Osteocyte (in vitro differentiated cells): Measurements from ENCODE around the gene FRYL. TPM values are rescaled to one million over a fixed set of nuclear protein-coding genes. Genes with fewer than 3 reads are reported as not detected.

Experiments used
- DNase-seq: peaks from one replicate; pipeline ENCODE4 v3.0.0; 2021; ENCODE audit warnings: mixed read lengths; ENCODE audit not compliant: unreplicated experiment; ENCODE audit errors: extremely low spot score
- H3K27ac Mint-ChIP-seq: one replicate; pipeline ENCODE4 v1.8.0; 2021; ENCODE audit warnings: mild to moderate bottlenecking, mixed read lengths; ENCODE audit not compliant: unreplicated experiment
- H3K27me3 Mint-ChIP-seq: one replicate; pipeline ENCODE4 v1.8.0; 2021; ENCODE audit warnings: mixed read lengths; ENCODE audit not compliant: unreplicated experiment
- H3K36me3 Mint-ChIP-seq: one replicate; pipeline ENCODE4 v1.8.0; 2021; ENCODE audit warnings: mixed read lengths; ENCODE audit not compliant: unreplicated experiment
- H3K4me1 Mint-ChIP-seq: one replicate; pipeline ENCODE4 v1.8.0; 2021; ENCODE audit warnings: mixed read lengths; ENCODE audit not compliant: unreplicated experiment
- H3K4me3 Mint-ChIP-seq: one replicate; pipeline ENCODE4 v1.8.0; 2021; ENCODE audit warnings: mild to moderate bottlenecking, moderate library complexity, mixed read lengths; ENCODE audit not compliant: unreplicated experiment
- H3K9me3 Mint-ChIP-seq: one replicate; pipeline ENCODE4 v1.8.0; 2021; ENCODE audit warnings: mixed read lengths; ENCODE audit not compliant: unreplicated experiment
- total RNA-seq: library from RNA; stranded (reverse); gene quantifications from 2 replicates; pipeline ENCODE4 v1.2.1, GENCODE V29; 2021
- TF ChIP-seq, protein P1 (sequence below): fragments of 200-600 bp; sonication (generic); IDR thresholded peaks from 2 replicates; pipeline ENCODE4 v1.5.0; 2021; ENCODE audit warnings: antibody characterized with exemption, mild to moderate bottlenecking, moderate library complexity

The FRYL gene
- total RNA-seq, 1 donor from 2014 or later, result 61.9 TPM

- H3K27ac Mint-ChIP-seq, result no peak overlapping the region
- H3K4me3 Mint-ChIP-seq, result no peak overlapping the region
- peaks cover 4% of the 10 kb centered on the region for H3K4me1 Mint-ChIP-seq
Observed at GRCh38 chr4:48503233-48504025, 276.6 kb downstream of the FRYL start.

DNA sequence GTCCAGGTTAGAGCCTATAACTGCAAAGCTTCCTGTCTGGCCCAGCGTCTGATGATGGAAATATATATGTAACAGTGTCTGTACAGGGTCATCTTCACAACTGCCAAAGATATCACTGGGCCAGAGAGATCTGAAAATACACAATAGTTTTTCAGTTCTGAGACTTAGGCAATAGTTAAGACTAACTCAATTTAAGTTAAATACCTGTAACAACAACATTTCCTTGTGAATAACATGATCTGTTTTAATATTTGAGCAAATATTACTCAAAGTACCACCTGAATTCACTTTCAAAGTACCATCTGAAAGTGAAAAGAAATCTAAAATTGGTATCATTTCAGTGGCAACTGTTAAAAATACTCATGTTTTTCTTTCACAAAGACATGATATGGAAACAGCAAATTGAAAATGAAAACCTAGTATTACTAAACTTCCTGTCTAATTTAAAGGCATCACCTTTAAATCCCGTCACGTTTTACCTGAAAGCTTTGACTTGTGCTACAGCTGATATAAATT is 280.5 kb downstream of the FRYL start:
- Mint-ChIP-seq H3K4me1 (no peaks in the 10 kb centered on the region), H3K36me3 (peaks cover 26% of the 10 kb centered on the region), H3K9me3 (no peaks in the 10 kb centered on the region), H3K27me3 (no peaks in the 10 kb centered on the region), H3K4me3 (no peak overlapping the region), H3K27ac (no peak overlapping the region)
- TF ChIP-seq, protein P1, sequence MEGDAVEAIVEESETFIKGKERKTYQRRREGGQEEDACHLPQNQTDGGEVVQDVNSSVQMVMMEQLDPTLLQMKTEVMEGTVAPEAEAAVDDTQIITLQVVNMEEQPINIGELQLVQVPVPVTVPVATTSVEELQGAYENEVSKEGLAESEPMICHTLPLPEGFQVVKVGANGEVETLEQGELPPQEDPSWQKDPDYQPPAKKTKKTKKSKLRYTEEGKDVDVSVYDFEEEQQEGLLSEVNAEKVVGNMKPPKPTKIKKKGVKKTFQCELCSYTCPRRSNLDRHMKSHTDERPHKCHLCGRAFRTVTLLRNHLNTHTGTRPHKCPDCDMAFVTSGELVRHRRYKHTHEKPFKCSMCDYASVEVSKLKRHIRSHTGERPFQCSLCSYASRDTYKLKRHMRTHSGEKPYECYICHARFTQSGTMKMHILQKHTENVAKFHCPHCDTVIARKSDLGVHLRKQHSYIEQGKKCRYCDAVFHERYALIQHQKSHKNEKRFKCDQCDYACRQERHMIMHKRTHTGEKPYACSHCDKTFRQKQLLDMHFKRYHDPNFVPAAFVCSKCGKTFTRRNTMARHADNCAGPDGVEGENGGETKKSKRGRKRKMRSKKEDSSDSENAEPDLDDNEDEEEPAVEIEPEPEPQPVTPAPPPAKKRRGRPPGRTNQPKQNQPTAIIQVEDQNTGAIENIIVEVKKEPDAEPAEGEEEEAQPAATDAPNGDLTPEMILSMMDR, result no peak
- DNase-seq, result no peak

More at GRCh38 chr4:48503233-48504025, 276.6 kb downstream of the FRYL start:
- DNase-seq, result no peak
- Mint-ChIP-seq H3K27me3 (no peaks in the 10 kb centered on the region), H3K36me3 (peaks cover 27% of the 10 kb centered on the region), H3K9me3 (no peaks in the 10 kb centered on the region)
- TF ChIP-seq, protein P1, result no peak

- no peak for DNase-seq
- TF ChIP-seq, protein P1, result no peak
- Mint-ChIP-seq H3K4me3 (no peak overlapping the region), H3K4me1 (no peaks in the 10 kb centered on the region), H3K36me3 (peaks cover 26% of the 10 kb centered on the region), H3K27ac (no peak overlapping the region), H3K9me3 (no peaks in the 10 kb centered on the region), H3K27me3 (peaks cover 3% of the 10 kb centered on the region)
Observed at GRCh38 chr4:48498895-48499294, 281.2 kb downstream of the FRYL start.

GRCh38 chr4:48495941-48496340 is 284.1 kb downstream of the FRYL start:
- H3K9me3 Mint-ChIP-seq, result no peaks in the 10 kb centered on the region
- peaks cover 20% of the 10 kb centered on the region for H3K36me3 Mint-ChIP-seq
- no peaks in the 10 kb centered on the region for H3K4me1 Mint-ChIP-seq
- H3K27ac Mint-ChIP-seq, result no peak overlapping the region
- no peak overlapping the region for H3K4me3 Mint-ChIP-seq
- DNase-seq, result no peak
- TF ChIP-seq, protein P1, result no peak
- H3K27me3 Mint-ChIP-seq, result peaks cover 20% of the 10 kb centered on the region

DNA sequence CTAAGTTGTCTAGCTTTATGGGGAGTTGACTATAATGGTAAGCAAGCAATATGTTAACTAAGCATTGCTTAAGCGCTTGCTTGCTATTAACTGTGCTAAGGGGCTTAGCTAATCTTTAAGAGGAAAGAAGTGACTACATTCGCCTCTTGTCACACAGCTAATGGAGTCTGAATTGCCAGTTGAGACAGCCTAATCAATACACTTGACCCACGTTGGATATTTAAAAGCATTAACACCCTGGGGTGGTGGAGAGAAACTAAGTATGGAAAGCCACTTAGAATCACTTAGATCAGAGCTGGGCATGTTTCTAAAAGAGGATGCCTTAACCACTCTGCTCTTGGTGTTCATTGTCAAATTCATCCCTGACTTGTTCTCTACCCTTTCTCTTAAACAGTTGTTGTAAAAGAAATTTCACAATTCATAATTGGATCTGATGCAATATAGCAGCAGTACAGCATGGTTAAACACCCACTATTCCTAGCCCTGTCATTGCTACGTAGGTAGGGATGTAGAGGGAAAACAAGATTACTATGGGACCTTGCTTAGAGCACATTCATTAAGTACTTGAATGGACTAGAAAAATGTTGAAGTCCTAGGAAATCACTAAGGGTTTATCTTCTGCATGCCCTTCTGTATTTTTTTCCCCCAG is 286.5 kb downstream of the FRYL start:
- Mint-ChIP-seq H3K36me3 (peaks cover 6% of the 10 kb centered on the region), H3K27me3 (peaks cover 33% of the 10 kb centered on the region), H3K4me1 (no peaks in the 10 kb centered on the region)

More for the DNA sequence above, 286.5 kb downstream of the FRYL start:
- no peaks in the 10 kb centered on the region for H3K9me3 Mint-ChIP-seq
- no peak overlapping the region for H3K27ac Mint-ChIP-seq
- no peak for DNase-seq
- TF ChIP-seq, protein P1, result no peak
- H3K4me3 Mint-ChIP-seq, result no peak overlapping the region
